GM12878 (cell line): ENCODE results near the gene TTLL13. TPM values are rescaled to one million over a fixed set of nuclear protein-coding genes. Genes with fewer than 3 reads are reported as not detected.

Experiments
- ATAC-seq: fragments of 200-7000 bp; cut with Tn5 transposase; 3 replicates; pipeline ENCODE4 v1.9.1; 2020; ENCODE audit warnings: mild to moderate bottlenecking, moderate library complexity
- BruUV-seq: library from RNA; stranded (reverse); fragments of 400-500 nt; replicated peaks from 2 replicates; lab custom pipeline; 2021; lab: Mats Ljungman, UMichigan
- CTCF ChIA-PET: fragments of 300-600 bp; sonication (Branson Sonifier 250); formaldehyde crosslinking; extraction: SDS; loops from one replicate; lab custom pipeline; 2021; ENCODE audit warnings: inconsistent platforms; lab: Yijun Ruan, JAX
- POLR2A ChIA-PET: fragments of 350-600 bp; formaldehyde crosslinking; extraction: SDS; loops from one replicate; lab custom pipeline; 2021; ENCODE audit warnings: inconsistent platforms; lab: Charles Lee
- RAD21 ChIA-PET: fragments of 300-600 bp; sonication (Branson Sonifier 250); formaldehyde crosslinking; loops from one replicate; lab custom pipeline; 2023; ENCODE audit warnings: antibody characterized with exemption; ENCODE audit not compliant: unreplicated experiment; lab: Charles Lee
- SMC1A ChIA-PET: fragments of 300-600 bp; sonication (Branson Sonifier 250); formaldehyde crosslinking; loops from one replicate; lab custom pipeline; 2023; ENCODE audit not compliant: unreplicated experiment, uncharacterized antibody; lab: Charles Lee
- DNase-seq: peaks from one replicate; pipeline ENCODE4 v3.0.0-alpha.2; 2011; ENCODE audit warnings: low read depth, low spot score
- FAIRE-seq: peaks from 3 replicates; lab custom pipeline; 2011; peaks lifted over from hg19 to GRCh38; lab: Jason Lieb, UNC
- H2AFZ ChIP-seq: 2 replicates; pipeline ENCODE4 v1.6.0; 2011; ENCODE audit warnings: low read depth, low read length, control low read depth; ENCODE audit not compliant: control insufficient read depth
- H3K27ac ChIP-seq: 2 replicates; pipeline ENCODE4 v1.5.1; 2011; ENCODE audit warnings: control low read depth; ENCODE audit not compliant: control insufficient read depth, insufficient read depth
- H3K27me3 ChIP-seq, 2 experiments: replicated peaks in 1 of 2; 2 replicates each; pipeline versions ENCODE4 v1.6.0 to v1.6.1; 2011; ENCODE audit warnings: low read length in 1 of 2; ENCODE audit not compliant: control insufficient read depth in 2 of 2, insufficient read depth in 2 of 2
- H3K36me3 ChIP-seq, 2 experiments: 2 replicates each; pipeline ENCODE4 v1.5.1; 2011; ENCODE audit warnings: low read length in 1 of 2; ENCODE audit not compliant: control insufficient read depth in 2 of 2, insufficient read depth in 2 of 2
- H3K4me1 ChIP-seq: 2 replicates; pipeline ENCODE4 v1.6.1; 2011; ENCODE audit warnings: mild to moderate bottlenecking, low read length, moderate library complexity, mixed read lengths; ENCODE audit not compliant: control insufficient read depth, insufficient read depth
- H3K4me2 ChIP-seq: 2 replicates; pipeline ENCODE4 v1.6.0; 2011; ENCODE audit warnings: control low read depth; ENCODE audit not compliant: control insufficient read depth, insufficient read depth
- H3K4me3 ChIP-seq: fragments of 200-600 bp; sonication (generic); 2 replicates; pipeline ENCODE4 v1.5.1; 2016
- H3K79me2 ChIP-seq: 2 replicates; pipeline ENCODE4 v1.6.0; 2011; ENCODE audit warnings: low read length; ENCODE audit not compliant: control insufficient read depth, insufficient read depth
- H3K9ac ChIP-seq: 2 replicates; pipeline ENCODE4 v1.8.0; 2011; ENCODE audit warnings: low read length, control low read depth, mixed read lengths; ENCODE audit not compliant: control insufficient read depth, insufficient read depth
- H3K9me3 ChIP-seq: replicated peaks from 3 replicates; pipeline ENCODE4 v1.5.1; 2011; ENCODE audit warnings: mild to moderate bottlenecking, low read length; ENCODE audit not compliant: control insufficient read depth, insufficient read depth
- H4K20me1 ChIP-seq: 2 replicates; pipeline ENCODE4 v1.6.0; 2011; ENCODE audit not compliant: control insufficient read depth, insufficient read depth
- BACH1 ChIP-seq: fragments of 450-650 bp; IDR thresholded peaks from 2 replicates; pipeline ENCODE4 v1.6.1; 2017; ENCODE audit warnings: mild to moderate bottlenecking, borderline replicate concordance
- BCL11A ChIP-seq: IDR thresholded peaks from 2 replicates; pipeline ENCODE4 v1.6.1; 2011; ENCODE audit warnings: low read depth, low read length
- BHLHE40 ChIP-seq, 2 experiments: fragments of 450-650 bp in 1 of 2; IDR thresholded peaks; 2 replicates each; pipeline ENCODE4 v1.6.1; 2011 to 2017; ENCODE audit warnings: low read depth in 2 of 2, borderline replicate concordance in 1 of 2, improper control_type of control experiment in 1 of 2, low read length in 1 of 2, mild to moderate bottlenecking in 1 of 2
- CHD4 ChIP-seq: fragments of 200-600 bp; sonication (generic); IDR thresholded peaks from 2 replicates; pipeline ENCODE4 v1.6.1; 2016; ENCODE audit warnings: mild to moderate bottlenecking
- EZH2 ChIP-seq: IDR thresholded peaks from 2 replicates; pipeline ENCODE4 v1.6.1; 2012; ENCODE audit warnings: low read depth, mild to moderate bottlenecking, control low read depth, inconsistent platforms, low read length, borderline replicate concordance; ENCODE audit not compliant: control insufficient read depth
- KAT2A ChIP-seq: conservative IDR thresholded peaks from 2 replicates; pipeline ENCODE4 v1.6.1; 2011; ENCODE audit warnings: low read depth, low read length; ENCODE audit not compliant: control insufficient read depth
- RELA ChIP-seq: fragments of 450-650 bp; IDR thresholded peaks from 2 replicates; pipeline ENCODE4 v1.8.0; 2014; ENCODE audit warnings: borderline replicate concordance; ENCODE audit not compliant: partially characterized antibody
- ZNF207 ChIP-seq: fragments of 450-650 bp; IDR thresholded peaks from 2 replicates; pipeline ENCODE4 v1.6.1; 2014; ENCODE audit warnings: antibody characterized with exemption, mild to moderate bottlenecking, borderline replicate concordance
- ZSCAN29 ChIP-seq: fragments of 450-650 bp; IDR thresholded peaks from 2 replicates; pipeline ENCODE4 v1.6.1; 2017; ENCODE audit warnings: mild to moderate bottlenecking, moderate library complexity
- ZZZ3 ChIP-seq: IDR thresholded peaks from 2 replicates; pipeline ENCODE4 v1.6.1; 2011; ENCODE audit warnings: low read depth; ENCODE audit not compliant: control insufficient read depth, insufficient read length
- WGBS: methylation state at CpG from one replicate; pipeline ENCODE4 v1.1.6; 2016; ENCODE audit warnings: low lambda C conversion rate; ENCODE audit not compliant: insufficient replicate concordance, insufficient coverage; ENCODE audit errors: missing lambda C conversion rate; 5-methylcytosine and 5-hydroxymethylcytosine counted together
- in situ Hi-C: fragments of 300-500 bp; cut with MboI; formaldehyde crosslinking; loops from 9 replicates; pipeline ENCODE4 v1.14.3; 2018; ENCODE audit warnings: mixed read lengths
- intact Hi-C: fragments of 100-400 bp; cut with micrococcal nuclease; formaldehyde crosslinking; loops from one replicate; pipeline ENCODE4 v1.14.2; 2022; ENCODE audit not compliant: unreplicated experiment
- polyA plus RNA-seq, 11 experiments: library from polyadenylated mRNA; depleted of rRNA in 4 of 11; unstranded in 6 of 11; stranded (reverse) in 5 of 11; fragments of >200 nt; fragmentation: Nextera tagmentation in 4 of 11; fragmentation: Illumina TruSeq in 1 of 11; extraction: Ambion mirVana in 4 of 11; extraction: Trizol in 1 of 11; gene quantifications; 1 replicate in 1 of 11; 2 replicates in 10 of 11; pipeline versions ENCODE4 v1.2.1 to v1.2.3, GENCODE V29; 2011 to 2016; ENCODE audit warnings: inconsistent platforms in 2 of 11, missing spikeins in 2 of 11, low read depth in 1 of 11
- total RNA-seq, 4 experiments: library from RNA; depleted of rRNA in 3 of 4; stranded (reverse); fragments of >200 nt in 3 of 4; fragmentation: Illumina TruSeq in 1 of 4; extraction: Trizol in 1 of 4; gene quantifications; 2 replicates each; pipeline versions ENCODE4 v1.2.1 to v1.2.3, GENCODE V29; 2013 to 2021
- TF ChIP-seq, protein P1 (sequence below): fragments of 450-650 bp; IDR thresholded peaks from 2 replicates; pipeline ENCODE4 v1.6.1; 2018; ENCODE audit warnings: mild to moderate bottlenecking, low read depth, moderate library complexity; ENCODE audit not compliant: partially characterized antibody
- TF ChIP-seq, protein P2 (sequence below), 3 experiments: IDR thresholded peaks in 2 of 3; conservative IDR thresholded peaks in 1 of 3; 2 replicates each; pipeline ENCODE4 v1.5.1; 2011; ENCODE audit warnings: low read depth in 3 of 3, low read length in 3 of 3, mild to moderate bottlenecking in 3 of 3, control low read depth in 2 of 3, moderate library complexity in 2 of 3, inconsistent platforms in 1 of 3, mixed read lengths in 1 of 3; ENCODE audit not compliant: control insufficient read depth in 2 of 3, insufficient read depth in 1 of 3; ENCODE audit errors: extremely low read depth in 1 of 3

The TTLL13 gene
- total and polyA plus RNA-seq, 10 of the 15 experiments (the other 5 are each of a cell fraction or from before 2014, with no cell fraction given) = 0.03 to 0.32 (median 0.13) TPM; not detected in 1

DNA sequence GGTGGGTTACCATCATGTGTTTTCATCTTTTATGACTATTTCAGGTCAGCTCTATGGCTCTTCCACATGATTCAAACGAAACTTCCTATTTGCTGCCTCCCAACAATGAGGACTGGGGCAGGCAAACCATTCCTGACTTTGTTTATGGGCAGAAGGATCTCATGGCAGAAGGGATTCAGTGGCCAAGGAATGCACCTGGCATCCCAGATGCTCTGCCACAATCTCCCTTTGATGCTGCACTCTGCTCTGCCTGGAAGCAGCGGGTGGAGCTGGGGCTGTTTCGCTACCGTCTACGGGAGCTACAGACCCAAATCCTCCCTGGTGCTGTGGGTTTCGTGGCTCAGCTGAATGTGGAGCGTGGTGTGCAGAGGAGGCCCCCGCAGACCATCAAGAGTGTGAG, 8.5 kb upstream of the TTLL13 start:
- Histone ChIP-seq H4K20me1 (no peaks in the 10 kb centered on the region), H3K9me3 (no peaks in the 10 kb centered on the region), H3K4me1 (no peaks in the 10 kb centered on the region), H3K36me3 (peaks cover 0 to 2% of the 10 kb centered on the region in 2 experiments; a peak in 3 of 4 replicates), H3K79me2 (no peaks in the 10 kb centered on the region), H2AFZ (no peak overlapping the region), H3K4me3 (no peak overlapping the region), H3K27ac (no peak overlapping the region), H3K9ac (no peak overlapping the region), H3K4me2 (no peak overlapping the region), H3K27me3 (no peaks in the 10 kb centered on the region)
- RAD21 ChIA-PET = no interaction called here
- ATAC-seq (no peak), FAIRE-seq (no peak), DNase-seq (no peak)
- intact Hi-C loops = no loop called here
- 89% methylated on average over 8 of the region's 8 CpGs for WGBS
- TF ChIP-seq RELA (no peak), KAT2A (no peak), ZNF207 (no peak), ZZZ3 (no peak), BACH1 (no peak), CHD4 (no peak), ZSCAN29 (no peak), EZH2 (no peak), BHLHE40 (IDR thresholded peaks at IDR 0.05; ENCODE audit: borderline replicate concordance in 1 of 2, low read depth in 2 of 2, low read length in 1 of 2) (no peak), BCL11A (no peak)
- TF ChIP-seq, protein P1, sequence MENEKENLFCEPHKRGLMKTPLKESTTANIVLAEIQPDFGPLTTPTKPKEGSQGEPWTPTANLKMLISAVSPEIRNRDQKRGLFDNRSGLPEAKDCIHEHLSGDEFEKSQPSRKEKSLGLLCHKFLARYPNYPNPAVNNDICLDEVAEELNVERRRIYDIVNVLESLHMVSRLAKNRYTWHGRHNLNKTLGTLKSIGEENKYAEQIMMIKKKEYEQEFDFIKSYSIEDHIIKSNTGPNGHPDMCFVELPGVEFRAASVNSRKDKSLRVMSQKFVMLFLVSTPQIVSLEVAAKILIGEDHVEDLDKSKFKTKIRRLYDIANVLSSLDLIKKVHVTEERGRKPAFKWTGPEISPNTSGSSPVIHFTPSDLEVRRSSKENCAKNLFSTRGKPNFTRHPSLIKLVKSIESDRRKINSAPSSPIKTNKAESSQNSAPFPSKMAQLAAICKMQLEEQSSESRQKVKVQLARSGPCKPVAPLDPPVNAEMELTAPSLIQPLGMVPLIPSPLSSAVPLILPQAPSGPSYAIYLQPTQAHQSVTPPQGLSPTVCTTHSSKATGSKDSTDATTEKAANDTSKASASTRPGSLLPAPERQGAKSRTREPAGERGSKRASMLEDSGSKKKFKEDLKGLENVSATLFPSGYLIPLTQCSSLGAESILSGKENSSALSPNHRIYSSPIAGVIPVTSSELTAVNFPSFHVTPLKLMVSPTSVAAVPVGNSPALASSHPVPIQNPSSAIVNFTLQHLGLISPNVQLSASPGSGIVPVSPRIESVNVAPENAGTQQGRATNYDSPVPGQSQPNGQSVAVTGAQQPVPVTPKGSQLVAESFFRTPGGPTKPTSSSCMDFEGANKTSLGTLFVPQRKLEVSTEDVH = no peak
- TF ChIP-seq, protein P2, sequence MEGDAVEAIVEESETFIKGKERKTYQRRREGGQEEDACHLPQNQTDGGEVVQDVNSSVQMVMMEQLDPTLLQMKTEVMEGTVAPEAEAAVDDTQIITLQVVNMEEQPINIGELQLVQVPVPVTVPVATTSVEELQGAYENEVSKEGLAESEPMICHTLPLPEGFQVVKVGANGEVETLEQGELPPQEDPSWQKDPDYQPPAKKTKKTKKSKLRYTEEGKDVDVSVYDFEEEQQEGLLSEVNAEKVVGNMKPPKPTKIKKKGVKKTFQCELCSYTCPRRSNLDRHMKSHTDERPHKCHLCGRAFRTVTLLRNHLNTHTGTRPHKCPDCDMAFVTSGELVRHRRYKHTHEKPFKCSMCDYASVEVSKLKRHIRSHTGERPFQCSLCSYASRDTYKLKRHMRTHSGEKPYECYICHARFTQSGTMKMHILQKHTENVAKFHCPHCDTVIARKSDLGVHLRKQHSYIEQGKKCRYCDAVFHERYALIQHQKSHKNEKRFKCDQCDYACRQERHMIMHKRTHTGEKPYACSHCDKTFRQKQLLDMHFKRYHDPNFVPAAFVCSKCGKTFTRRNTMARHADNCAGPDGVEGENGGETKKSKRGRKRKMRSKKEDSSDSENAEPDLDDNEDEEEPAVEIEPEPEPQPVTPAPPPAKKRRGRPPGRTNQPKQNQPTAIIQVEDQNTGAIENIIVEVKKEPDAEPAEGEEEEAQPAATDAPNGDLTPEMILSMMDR (IDR thresholded peaks at IDR 0.05 in 2 of 3, conservative IDR thresholded peaks at IDR 0.05 in 1 of 3; ENCODE audit: control insufficient read depth in 2 of 3, extremely low read depth in 1 of 3, insufficient read depth in 1 of 3, low read depth in 3 of 3, low read length in 3 of 3) = no peak
- POLR2A ChIA-PET = no interaction called here
- in situ Hi-C loops = no loop called here
- BruUV-seq = no TSS peak
- CTCF ChIA-PET = no interaction called here
- SMC1A ChIA-PET = no interaction called here
